ENCODE data around the gene POLR1G.

POLR1G gene

DNA sequence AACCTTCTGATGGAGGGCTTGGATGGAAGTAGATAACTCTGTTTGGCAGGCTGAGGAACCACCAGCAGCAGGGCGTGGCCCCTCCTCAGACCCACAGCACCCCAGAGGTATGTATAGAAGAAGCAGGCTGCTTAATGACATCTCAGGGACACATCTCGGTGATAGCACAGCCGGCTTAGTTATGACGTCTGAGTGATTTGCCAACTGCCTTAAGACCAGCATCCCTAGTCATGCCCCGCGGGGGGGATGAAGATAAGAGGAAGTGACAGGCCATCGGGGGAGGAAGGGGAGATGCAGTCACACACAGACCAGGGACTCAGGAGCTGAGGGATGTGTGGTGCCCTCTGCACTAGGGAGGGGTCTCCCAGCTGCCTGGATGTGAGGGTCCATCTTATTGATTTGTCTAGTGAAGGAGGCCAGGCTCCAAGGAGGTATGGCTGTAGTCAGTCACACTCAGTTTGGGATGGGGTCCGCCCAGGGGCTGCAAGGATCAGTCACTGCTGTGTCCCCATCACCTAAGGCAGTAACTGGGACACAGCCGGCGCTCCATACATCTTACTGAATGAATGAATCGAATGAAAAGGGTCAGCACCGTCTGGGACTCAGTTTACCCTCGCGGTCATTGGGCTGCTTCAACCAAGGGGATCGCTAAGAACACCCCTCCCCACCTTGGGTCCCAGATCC is 36.5 kb downstream of the POLR1G start:
- TF ChIP-seq, protein P1, sequence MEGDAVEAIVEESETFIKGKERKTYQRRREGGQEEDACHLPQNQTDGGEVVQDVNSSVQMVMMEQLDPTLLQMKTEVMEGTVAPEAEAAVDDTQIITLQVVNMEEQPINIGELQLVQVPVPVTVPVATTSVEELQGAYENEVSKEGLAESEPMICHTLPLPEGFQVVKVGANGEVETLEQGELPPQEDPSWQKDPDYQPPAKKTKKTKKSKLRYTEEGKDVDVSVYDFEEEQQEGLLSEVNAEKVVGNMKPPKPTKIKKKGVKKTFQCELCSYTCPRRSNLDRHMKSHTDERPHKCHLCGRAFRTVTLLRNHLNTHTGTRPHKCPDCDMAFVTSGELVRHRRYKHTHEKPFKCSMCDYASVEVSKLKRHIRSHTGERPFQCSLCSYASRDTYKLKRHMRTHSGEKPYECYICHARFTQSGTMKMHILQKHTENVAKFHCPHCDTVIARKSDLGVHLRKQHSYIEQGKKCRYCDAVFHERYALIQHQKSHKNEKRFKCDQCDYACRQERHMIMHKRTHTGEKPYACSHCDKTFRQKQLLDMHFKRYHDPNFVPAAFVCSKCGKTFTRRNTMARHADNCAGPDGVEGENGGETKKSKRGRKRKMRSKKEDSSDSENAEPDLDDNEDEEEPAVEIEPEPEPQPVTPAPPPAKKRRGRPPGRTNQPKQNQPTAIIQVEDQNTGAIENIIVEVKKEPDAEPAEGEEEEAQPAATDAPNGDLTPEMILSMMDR (IDR thresholded peaks at IDR 0.05; ENCODE audit: low read depth, low read length) = no peak
- DNase-seq (ENCODE audit: low read depth in 2 of 2) = peak; percentile 48 to 64
- peak overlapping the region; percentile 45 to 46 for H3K4me3 ChIP-seq (replicated peaks in 1 of 2; ENCODE audit: low read depth in 2 of 2, low read length in 2 of 2)

DNA sequence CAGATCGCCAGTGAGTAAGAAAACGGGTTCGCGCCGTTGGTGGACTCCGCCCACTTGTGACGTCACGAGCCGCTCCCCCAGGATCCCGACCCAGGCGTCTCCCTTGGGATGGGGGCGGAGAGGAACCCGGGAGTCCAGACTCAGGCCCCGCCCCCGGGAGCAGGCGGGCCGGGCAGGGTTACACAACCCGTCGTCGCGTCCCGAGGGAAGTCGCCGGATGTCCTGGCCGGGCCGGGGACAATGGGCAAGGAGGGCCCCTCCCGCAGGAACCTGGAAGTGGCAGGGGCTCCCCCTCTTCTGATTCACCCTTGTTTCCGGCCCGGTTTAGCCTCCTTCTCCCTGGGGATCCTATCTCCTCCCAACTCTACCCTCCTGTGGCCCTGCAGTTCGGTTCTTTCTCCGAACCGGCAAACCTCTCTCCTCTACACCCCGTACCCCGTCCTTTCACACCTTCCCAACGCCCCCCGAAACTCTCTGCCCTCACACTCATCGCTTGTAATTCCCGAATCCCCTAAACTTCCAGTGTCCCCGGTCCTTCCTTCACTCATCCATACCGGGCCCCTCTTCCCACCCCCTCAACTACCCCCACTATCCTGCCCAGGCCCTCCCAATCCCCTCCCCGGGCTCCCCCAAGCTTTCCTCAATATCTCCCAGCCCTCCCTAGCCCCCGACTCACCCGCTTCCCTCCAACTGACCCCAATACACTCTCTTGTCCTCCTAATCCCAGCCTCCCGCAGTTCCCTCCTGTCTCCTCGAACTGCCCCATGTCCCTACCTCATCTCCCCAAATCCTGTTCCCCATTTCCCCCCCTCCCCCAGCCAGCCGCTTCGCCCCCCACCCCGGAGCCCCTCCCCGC is 37.2 kb downstream of the POLR1G start:
- TF ChIP-seq, protein P1 (IDR thresholded peaks at IDR 0.05; ENCODE audit: low read depth, low read length) = no peak
- DNase-seq (ENCODE audit: low read depth in 2 of 2) = peak; percentile 95 to 96
- H3K4me3 ChIP-seq (replicated peaks in 1 of 2; ENCODE audit: low read depth in 2 of 2, low read length in 2 of 2) = peak overlapping the region; percentile 45 to 46

DNA sequence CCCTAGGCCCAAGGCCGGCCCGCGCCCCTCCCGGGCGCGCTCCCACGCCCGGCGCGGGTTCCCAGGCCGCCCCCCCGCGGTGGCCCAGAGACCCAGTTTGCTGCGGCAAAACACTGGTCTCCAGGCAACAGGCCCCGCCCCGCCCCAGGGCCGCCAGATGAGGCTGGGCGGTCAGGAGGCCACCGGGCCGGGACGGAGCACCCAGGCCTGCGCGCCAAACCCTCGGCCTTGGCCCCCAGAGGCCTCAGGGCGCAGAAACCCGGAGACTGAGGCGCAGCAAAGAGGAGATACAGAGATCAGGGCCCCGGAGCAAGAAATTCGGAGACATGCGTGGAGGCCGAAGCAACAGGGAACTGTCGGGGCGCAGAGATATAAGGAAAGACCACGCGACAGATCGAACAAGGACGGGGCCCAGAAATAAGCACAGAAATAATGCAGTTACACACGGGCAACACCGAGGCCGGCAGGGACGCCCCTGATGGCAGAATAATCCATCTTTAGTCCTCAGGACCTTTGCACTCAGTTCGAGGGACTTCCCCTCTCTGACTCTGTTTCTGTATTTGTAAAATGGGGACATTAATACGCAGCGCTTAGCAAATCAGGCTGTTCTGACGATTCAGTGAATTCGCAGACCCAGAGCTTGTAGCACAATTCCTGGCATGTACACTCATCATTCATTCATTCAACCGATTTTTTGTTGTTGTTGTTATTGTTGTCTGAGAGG is 38.0 kb downstream of the POLR1G start:
- TF ChIP-seq, protein P1 (IDR thresholded peaks at IDR 0.05; ENCODE audit: low read depth, low read length) = no peak
- peak; percentile 88 to 94 for DNase-seq (ENCODE audit: low read depth in 2 of 2)

DNA sequence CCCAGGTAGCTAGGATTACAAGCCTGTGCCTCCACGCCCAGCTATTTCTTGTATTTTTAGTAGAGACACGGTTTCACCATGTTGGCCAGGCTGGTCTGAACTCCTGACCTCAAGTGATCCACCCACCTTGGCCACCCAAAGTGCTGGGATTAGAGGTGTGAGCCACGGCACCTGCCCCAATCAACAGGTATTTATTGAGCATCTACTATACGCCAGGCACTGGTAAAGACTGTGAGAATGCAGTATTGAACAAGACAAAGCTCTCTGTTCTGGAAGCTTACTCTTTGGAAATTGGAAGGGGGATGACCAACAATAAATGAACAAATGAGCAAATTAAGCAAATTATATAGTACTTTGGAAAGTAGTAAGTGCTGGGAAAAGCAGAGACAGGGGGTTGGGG is 38.7 kb downstream of the POLR1G start:
- TF ChIP-seq, protein P1 (IDR thresholded peaks at IDR 0.05; ENCODE audit: low read depth, low read length) = no peak
- H3K4me3 ChIP-seq (replicated peaks in 1 of 2; ENCODE audit: low read depth in 2 of 2, low read length in 2 of 2) = no peak overlapping the region
- DNase-seq (ENCODE audit: low read depth in 2 of 2) = no peak

More for the DNA sequence above, 38.0 kb downstream of the POLR1G start:
- H3K4me3 ChIP-seq (replicated peaks in 1 of 2; ENCODE audit: low read depth in 2 of 2, low read length in 2 of 2) = peak overlapping the region in 1 of 2 donors; percentile 28

DNA sequence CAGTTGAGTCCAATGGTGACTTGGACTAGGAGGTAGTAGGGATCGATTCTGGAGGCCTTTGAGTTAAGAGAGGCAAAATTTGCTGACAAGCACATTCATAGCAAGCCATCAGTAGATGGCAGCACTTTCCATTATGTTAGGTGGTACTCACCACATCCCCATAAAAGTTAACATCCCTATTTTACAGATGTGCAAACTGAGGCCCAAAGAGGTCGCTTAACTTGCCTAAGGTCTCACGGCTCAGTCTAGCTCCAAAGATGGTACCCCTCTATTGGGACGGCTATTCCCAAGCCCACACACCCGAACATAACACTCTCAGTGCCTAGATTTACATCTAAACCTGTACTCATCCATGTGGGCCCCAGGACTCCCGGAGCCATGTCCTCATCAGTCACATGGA is 39.9 kb downstream of the POLR1G start:
- TF ChIP-seq, protein P1 (IDR thresholded peaks at IDR 0.05; ENCODE audit: low read depth, low read length) = peak; percentile 40
- peak; percentile 67 to 73 for DNase-seq (ENCODE audit: low read depth in 2 of 2)
- H3K4me3 ChIP-seq (replicated peaks in 1 of 2; ENCODE audit: low read depth in 2 of 2, low read length in 2 of 2) = no peak overlapping the region

DNA sequence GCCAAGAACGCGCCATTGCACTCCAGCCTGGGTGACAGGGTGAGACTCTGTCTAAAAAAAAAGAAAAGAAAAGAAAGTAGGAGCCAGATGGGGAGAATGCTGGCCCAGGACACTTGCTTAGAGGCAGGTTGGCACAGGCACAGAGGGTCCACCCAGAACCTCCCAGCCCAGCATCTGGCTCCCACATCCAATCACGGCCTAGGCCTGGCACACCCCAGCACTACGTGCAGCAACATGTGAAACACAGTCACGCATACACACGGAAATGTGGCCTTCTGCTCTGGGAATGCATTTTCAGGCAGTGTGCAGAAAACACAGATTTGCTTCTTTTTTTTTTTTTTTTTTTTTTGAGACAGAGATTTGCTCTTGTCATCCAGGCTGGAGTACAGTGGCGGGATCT is 40.5 kb downstream of the POLR1G start:
- TF ChIP-seq, protein P1 (IDR thresholded peaks at IDR 0.05; ENCODE audit: low read depth, low read length) = no peak
- no peak overlapping the region for H3K4me3 ChIP-seq (replicated peaks in 1 of 2; ENCODE audit: low read depth in 2 of 2, low read length in 2 of 2)
- DNase-seq (ENCODE audit: low read depth in 2 of 2) = no peak

Data from cardiac fibroblast (primary cell).